Immature natural killer cell (primary cell): ENCODE measurements around the gene NTN5. TPM values are rescaled to one million over a fixed set of nuclear protein-coding genes. Genes with fewer than 3 reads are reported as not detected.
A peak's percentile ranks its signal among the peaks of the same experiment; 100 is the strongest.

Source experiments
- DNase-seq, 3 donors: peaks; one replicate each; pipeline ENCODE4 v3.0.0; 2022; ENCODE audit warnings: mixed read lengths in 1 of 3
- H3K27ac Mint-ChIP-seq, 6 donors: one replicate each; pipeline ENCODE4 v1.8.0; 2020; ENCODE audit warnings: mixed read lengths in 6 of 6, mild to moderate bottlenecking in 5 of 6, inconsistent platforms in 4 of 6, moderate library complexity in 3 of 6
- H3K27me3 Mint-ChIP-seq, 3 donors: one replicate each; pipeline ENCODE4 v1.8.0; 2020 to 2021; ENCODE audit warnings: low read depth in 3 of 3, mild to moderate bottlenecking in 3 of 3, mixed read lengths in 3 of 3, moderate library complexity in 3 of 3, inconsistent platforms in 1 of 3
- H3K36me3 Mint-ChIP-seq, 3 donors: one replicate each; pipeline ENCODE4 v1.8.0; 2020; ENCODE audit warnings: mixed read lengths in 3 of 3, inconsistent platforms in 2 of 3, mild to moderate bottlenecking in 2 of 3
- H3K4me1 Mint-ChIP-seq, 2 donors: one replicate each; pipeline ENCODE4 v1.8.0; 2020; ENCODE audit warnings: inconsistent platforms in 2 of 2, mild to moderate bottlenecking in 2 of 2, mixed read lengths in 2 of 2, moderate library complexity in 1 of 2
- H3K4me3 Mint-ChIP-seq, 5 donors: one replicate each; pipeline ENCODE4 v1.8.0; 2020; ENCODE audit warnings: mild to moderate bottlenecking in 5 of 5, mixed read lengths in 5 of 5, inconsistent platforms in 3 of 5, moderate library complexity in 3 of 5
- H3K9me3 Mint-ChIP-seq, 6 donors: one replicate each; pipeline ENCODE4 v1.8.0; 2020; ENCODE audit warnings: mild to moderate bottlenecking in 6 of 6, mixed read lengths in 6 of 6, inconsistent platforms in 4 of 6, moderate library complexity in 3 of 6
- polyA plus RNA-seq, 3 donors: library from polyadenylated mRNA; unstranded; fragments of 300-500 nt; fragmentation: Illumina TruSeq; gene quantifications; one replicate each; pipeline ENCODE4 v1.2.3, GENCODE V29; 2021

The NTN5 gene
- polyA plus RNA-seq, 3 donors from 2014 or later: 0.46 TPM; not detected in 2

GRCh38 chr19:48613852-48614435 is 58.9 kb downstream of the NTN5 start:
- peaks cover 27 to 29% of the 10 kb centered on the region in 2 donors for H3K4me1 Mint-ChIP-seq
- H3K9me3 Mint-ChIP-seq: no peaks in the 10 kb centered on the region
- no peak for DNase-seq
- H3K27ac Mint-ChIP-seq: peak overlapping the region in 4 of 6 donors; percentile 5 to 70 (median 48)
- no peak overlapping the region for H3K4me3 Mint-ChIP-seq
- peaks cover 2 to 7% (median 7%) of the 10 kb centered on the region in 3 donors for H3K27me3 Mint-ChIP-seq
- H3K36me3 Mint-ChIP-seq: peaks cover 8 to 19% (median 10%) of the 10 kb centered on the region in 3 donors

GRCh38 chr19:48613024-48613851 is 59.6 kb downstream of the NTN5 start:
- Mint-ChIP-seq H3K36me3 (peaks cover 4 to 14% (median 5%) of the 10 kb centered on the region in 3 donors), H3K9me3 (no peaks in the 10 kb centered on the region), H3K27me3 (peaks cover 0 to 7% (median 5%) of the 10 kb centered on the region in 3 donors), H3K4me1 (peaks cover 22 to 26% of the 10 kb centered on the region in 2 donors), H3K27ac (peak overlapping the region in 2 of 6 donors; percentile 45 to 70), H3K4me3 (no peak overlapping the region)
- no peak for DNase-seq

DNA sequence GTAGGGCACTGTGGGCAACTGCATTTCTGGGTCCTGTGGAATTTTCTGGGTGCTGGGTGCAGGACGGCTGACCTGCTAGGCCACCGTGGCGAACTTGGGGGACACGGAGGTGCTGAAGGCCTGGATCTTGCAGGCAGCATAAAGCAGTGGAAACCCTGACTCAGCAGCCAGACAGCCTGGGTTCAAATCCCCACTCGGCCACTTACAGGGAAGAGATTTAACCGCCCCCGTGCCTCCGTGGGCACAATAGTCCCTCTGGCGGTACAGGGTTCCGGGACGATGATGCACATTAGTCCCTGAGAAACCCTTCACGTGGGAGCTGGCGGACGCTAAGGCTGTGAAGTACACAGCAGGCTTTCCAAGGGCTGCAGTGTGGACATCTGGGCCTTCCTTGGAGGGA is 60.9 kb downstream of the NTN5 start:
- no peak overlapping the region for H3K4me3 Mint-ChIP-seq
- peaks cover 9 to 14% of the 10 kb centered on the region in 2 donors for H3K4me1 Mint-ChIP-seq
- H3K36me3 Mint-ChIP-seq: peaks cover 4 to 13% (median 5%) of the 10 kb centered on the region in 3 donors
- no peaks in the 10 kb centered on the region for H3K9me3 Mint-ChIP-seq
- H3K27me3 Mint-ChIP-seq: peaks cover 0 to 7% (median 5%) of the 10 kb centered on the region in 3 donors
- no peak for DNase-seq
- H3K27ac Mint-ChIP-seq: no peak overlapping the region

Other genes starting within 250 kb of the NTN5 start
- gene GRWD1, start 227.0 kb downstream of the NTN5 start, polyA plus RNA-seq: 10 to 100 TPM; 32.3 to 42.4 (median 34.6) TPM
- gene KCNJ14, start 217.4 kb downstream of the NTN5 start, polyA plus RNA-seq: under 1 TPM in 2 of 3 donors, not detected in 1; 0.06 to 0.07 TPM
- 10 to 100 TPM; 14.4 to 37.6 (median 29.6) TPM for gene CYTH2, start 203.6 kb downstream of the NTN5 start, polyA plus RNA-seq
- not detected for gene LMTK3, start 161.2 kb downstream of the NTN5 start, polyA plus RNA-seq
- not detected for gene SULT2B1, start 120.8 kb downstream of the NTN5 start, polyA plus RNA-seq
- gene SPACA4, start 66.3 kb downstream of the NTN5 start, polyA plus RNA-seq: not detected
- gene FAM83E, start 57.9 kb downstream of the NTN5 start, polyA plus RNA-seq: not detected
- gene RPL18, start 53.8 kb downstream of the NTN5 start, polyA plus RNA-seq: 1,000 to 10,000 TPM in 1 of 3 donors, 100 to 1,000 TPM in 2; 938 to 1,525 (median 950) TPM
- 10 to 100 TPM; 10.5 to 14.5 (median 14.1) TPM for gene SPHK2, start 53.5 kb downstream of the NTN5 start, polyA plus RNA-seq
- gene DBP, start 35.6 kb downstream of the NTN5 start, polyA plus RNA-seq: 10 to 100 TPM; 23.6 to 65.1 (median 26.3) TPM
- gene CA11, start 26.8 kb downstream of the NTN5 start, polyA plus RNA-seq: 10 to 100 TPM in 1 of 3 donors, 1 to 10 TPM in 2; 1.8 to 16.4 (median 3.6) TPM
- under 1 TPM in 1 of 3 donors, not detected in 2; 0.21 TPM for gene FUT2, start 23.0 kb upstream of the NTN5 start, polyA plus RNA-seq
- gene MAMSTR, start 46.7 kb upstream of the NTN5 start, polyA plus RNA-seq: 1 to 10 TPM in 1 of 3 donors, under 1 TPM in 1, not detected in 1; 0.17 to 1.1 TPM
- under 1 TPM in 1 of 3 donors, not detected in 2; 0.10 TPM for gene RASIP1, start 67.6 kb upstream of the NTN5 start, polyA plus RNA-seq
- gene IZUMO1, start 73.9 kb upstream of the NTN5 start, polyA plus RNA-seq: not detected
- not detected for gene FUT1, start 79.6 kb upstream of the NTN5 start, polyA plus RNA-seq
- not detected for gene FGF21, start 82.5 kb upstream of the NTN5 start, polyA plus RNA-seq
- gene BCAT2, start 138.0 kb upstream of the NTN5 start, polyA plus RNA-seq: 10 to 100 TPM; 18.0 to 21.3 (median 19.9) TPM
- gene HSD17B14, start 163.5 kb upstream of the NTN5 start, polyA plus RNA-seq: not detected
- 1 to 10 TPM; 3.0 to 5.9 (median 4.8) TPM for gene PLEKHA4, start 195.6 kb upstream of the NTN5 start, polyA plus RNA-seq
- 100 to 1,000 TPM in 1 of 3 donors, 10 to 100 TPM in 2; 41.7 to 149 (median 48.8) TPM for gene PPP1R15A, start 199.4 kb upstream of the NTN5 start, polyA plus RNA-seq
- not detected for gene TULP2, start 225.7 kb upstream of the NTN5 start, polyA plus RNA-seq
- 100 to 1,000 TPM in 1 of 3 donors, 10 to 100 TPM in 2; 76.7 to 219 (median 89.7) TPM for gene NUCB1, start 227.3 kb upstream of the NTN5 start, polyA plus RNA-seq